A673 (cell line): ENCODE data around the gene PUS3. TPM values are rescaled to one million over a fixed set of nuclear protein-coding genes. Genes with fewer than 3 reads are reported as not detected.

ENCODE experiments used
- BruUV-seq: library from RNA; stranded (reverse); fragments of 400-500 nt; replicated peaks from 2 replicates; lab custom pipeline; 2021; lab: Mats Ljungman, UMichigan
- CTCF ChIA-PET: fragments of 300-600 bp; sonication (Branson Sonifier 250); formaldehyde crosslinking; loops from one replicate; lab custom pipeline; 2022; ENCODE audit warnings: antibody characterized with exemption; lab: Charles Lee
- POLR2A ChIA-PET: fragments of 300-600 bp; sonication (Branson Sonifier 250); formaldehyde crosslinking; loops from one replicate; lab custom pipeline; 2022; ENCODE audit warnings: antibody characterized with exemption; ENCODE audit not compliant: low non-redundant PET; lab: Charles Lee
- DNase-seq: peaks from one replicate; pipeline ENCODE4 v3.0.0-alpha.2; 2015; ENCODE audit warnings: low spot score
- H3K27ac ChIP-seq: fragments of 200-600 bp; sonication (generic); 2 replicates; pipeline ENCODE4 v1.5.1; 2016; ENCODE audit warnings: mixed run types, low read depth, mild to moderate bottlenecking, mixed read lengths, antibody characterized with exemption, low read length; ENCODE audit not compliant: poor library complexity, severe bottlenecking
- H3K27me3 ChIP-seq: fragments of 200-600 bp; sonication (generic); replicated peaks from 2 replicates; pipeline ENCODE4 v1.6.1; 2017; ENCODE audit warnings: mixed run types, low read depth, mild to moderate bottlenecking, mixed read lengths, antibody characterized with exemption, low read length; ENCODE audit not compliant: insufficient read depth, poor library complexity
- H3K36me3 ChIP-seq: fragments of 200-600 bp; sonication (generic); 2 replicates; pipeline ENCODE4 v1.6.1; 2016; ENCODE audit warnings: mixed run types, mild to moderate bottlenecking, mixed read lengths, antibody characterized with exemption, low read length; ENCODE audit not compliant: insufficient read depth, poor library complexity, severe bottlenecking
- H3K4me1 ChIP-seq: fragments of 200-600 bp; sonication (generic); 2 replicates; pipeline ENCODE4 v1.6.1; 2017; ENCODE audit warnings: mixed run types, mild to moderate bottlenecking, mixed read lengths, antibody characterized with exemption, low read length; ENCODE audit not compliant: insufficient read depth, poor library complexity, severe bottlenecking
- H3K4me3 ChIP-seq: fragments of 200-600 bp; sonication (generic); 2 replicates; pipeline ENCODE4 v1.5.1; 2016; ENCODE audit warnings: low read depth, mixed run types, mild to moderate bottlenecking, mixed read lengths, low read length; ENCODE audit not compliant: poor library complexity, severe bottlenecking
- H3K9me3 ChIP-seq: fragments of 200-600 bp; sonication (generic); 2 replicates; pipeline ENCODE4 v1.6.1; 2016; ENCODE audit warnings: mixed run types, low read depth, mild to moderate bottlenecking, mixed read lengths, antibody characterized with exemption, low read length; ENCODE audit not compliant: poor library complexity, severe bottlenecking
- CTCF ChIP-seq: fragments of 300-800, 200-600 bp; sonication (generic); conservative IDR thresholded peaks from 2 replicates; pipeline ENCODE4 v1.5.1; 2017; ENCODE audit warnings: low read depth, mild to moderate bottlenecking, antibody characterized with exemption, low read length, moderate library complexity, mixed read lengths
- EZH2 ChIP-seq: fragments of 200-600 bp; sonication (generic); IDR thresholded peaks from 2 replicates; pipeline ENCODE4 v1.6.1; 2017; ENCODE audit warnings: borderline replicate concordance, low read depth, mild to moderate bottlenecking, mixed read lengths, antibody characterized with exemption, low read length; ENCODE audit not compliant: poor library complexity, severe bottlenecking
- intact Hi-C: fragments of 100-400 bp; cut with micrococcal nuclease; formaldehyde crosslinking; loops from one replicate; pipeline ENCODE4 v1.10.0; 2022; ENCODE audit not compliant: unreplicated experiment
- total RNA-seq: library from RNA; stranded (reverse); gene quantifications from 2 replicates; pipeline ENCODE4 v1.2.3, GENCODE V29; 2021

PUS3 gene
- total RNA-seq, 1 experiment from 2014 or later, result 18.7 TPM

GRCh38 chr11:125932301-125932700, 29.3 kb upstream of the PUS3 start:
- Histone ChIP-seq H3K4me3 (no peak overlapping the region), H3K27ac (no peak overlapping the region), H3K36me3 (no peaks in the 10 kb centered on the region), H3K27me3 (peaks cover 8% of the 10 kb centered on the region), H3K9me3 (no peaks in the 10 kb centered on the region), H3K4me1 (no peaks in the 10 kb centered on the region)
- intact Hi-C loops, result no loop called here
- no TSS peak for BruUV-seq
- DNase-seq, result no peak
- TF ChIP-seq CTCF (no peak), EZH2 (no peak)
- POLR2A ChIA-PET, result no interaction called here
- CTCF ChIA-PET, result no interaction called here

- no TSS peak for BruUV-seq
- ChIA-PET POLR2A (no interaction called here), CTCF (no interaction called here)
- no peak overlapping the region for H3K4me3 ChIP-seq
- intact Hi-C loops, result no loop called here
- H3K27me3 ChIP-seq, result peaks cover 8% of the 10 kb centered on the region
- TF ChIP-seq EZH2 (no peak), CTCF (no peak)
- H3K27ac ChIP-seq, result no peak overlapping the region
- H3K9me3 ChIP-seq, result no peaks in the 10 kb centered on the region
- H3K4me1 ChIP-seq, result no peaks in the 10 kb centered on the region
- no peak for DNase-seq
- H3K36me3 ChIP-seq, result no peaks in the 10 kb centered on the region
Measured at GRCh38 chr11:125931668-125932067, 28.7 kb upstream of the PUS3 start.

GRCh38 chr11:125931116-125931515, 28.1 kb upstream of the PUS3 start:
- H3K27ac ChIP-seq, result no peak overlapping the region
- H3K4me1 ChIP-seq, result no peaks in the 10 kb centered on the region
- H3K27me3 ChIP-seq, result peaks cover 8% of the 10 kb centered on the region
- POLR2A ChIA-PET, result no interaction called here
- BruUV-seq, result no TSS peak
- H3K36me3 ChIP-seq, result no peaks in the 10 kb centered on the region
- intact Hi-C loops, result no loop called here
- H3K4me3 ChIP-seq, result no peak overlapping the region
- TF ChIP-seq CTCF (no peak), EZH2 (no peak)
- DNase-seq, result no peak
- H3K9me3 ChIP-seq, result no peaks in the 10 kb centered on the region
- CTCF ChIA-PET, result no interaction called here

GRCh38 chr11:125930076-125930450, 27.1 kb upstream of the PUS3 start:
- no peak for DNase-seq
- Histone ChIP-seq H3K27me3 (peaks cover 8% of the 10 kb centered on the region), H3K4me1 (no peaks in the 10 kb centered on the region), H3K36me3 (no peaks in the 10 kb centered on the region), H3K9me3 (no peaks in the 10 kb centered on the region), H3K27ac (no peak overlapping the region), H3K4me3 (no peak overlapping the region)
- BruUV-seq, result no TSS peak
- intact Hi-C loops, result no loop called here
- POLR2A ChIA-PET, result no interaction called here
- TF ChIP-seq EZH2 (no peak), CTCF (no peak)
- CTCF ChIA-PET, result no interaction called here
